GM12801 (cell line): ENCODE results near the gene MND1.

Source experiments
- TF ChIP-seq, protein P1 (sequence below): IDR thresholded peaks from one replicate; pipeline ENCODE4 v1.5.1; 2011; ENCODE audit warnings: control low read depth; ENCODE audit not compliant: insufficient read length; ENCODE audit errors: extremely low read depth

MND1 gene

DNA sequence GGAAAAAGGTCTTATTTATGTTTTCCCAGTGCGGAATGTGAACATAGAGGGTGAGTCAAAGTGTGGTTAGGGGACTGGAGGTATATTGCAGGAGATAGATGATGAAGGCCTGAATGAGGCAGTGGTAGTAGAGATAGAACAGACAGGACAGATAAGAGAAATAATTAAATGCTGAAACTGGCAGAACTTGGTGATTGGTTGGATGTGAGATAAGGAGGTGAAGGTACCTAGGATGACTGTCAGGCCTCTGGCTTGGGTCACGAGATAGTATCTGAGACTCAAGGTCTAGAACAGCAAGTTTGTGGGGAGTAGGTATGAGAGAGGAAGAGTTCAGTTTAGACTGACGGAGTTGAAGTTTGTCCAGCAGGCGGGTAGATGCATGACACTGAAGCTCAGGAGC, 3.5 kb downstream of the MND1 start:
- TF ChIP-seq, protein P1, sequence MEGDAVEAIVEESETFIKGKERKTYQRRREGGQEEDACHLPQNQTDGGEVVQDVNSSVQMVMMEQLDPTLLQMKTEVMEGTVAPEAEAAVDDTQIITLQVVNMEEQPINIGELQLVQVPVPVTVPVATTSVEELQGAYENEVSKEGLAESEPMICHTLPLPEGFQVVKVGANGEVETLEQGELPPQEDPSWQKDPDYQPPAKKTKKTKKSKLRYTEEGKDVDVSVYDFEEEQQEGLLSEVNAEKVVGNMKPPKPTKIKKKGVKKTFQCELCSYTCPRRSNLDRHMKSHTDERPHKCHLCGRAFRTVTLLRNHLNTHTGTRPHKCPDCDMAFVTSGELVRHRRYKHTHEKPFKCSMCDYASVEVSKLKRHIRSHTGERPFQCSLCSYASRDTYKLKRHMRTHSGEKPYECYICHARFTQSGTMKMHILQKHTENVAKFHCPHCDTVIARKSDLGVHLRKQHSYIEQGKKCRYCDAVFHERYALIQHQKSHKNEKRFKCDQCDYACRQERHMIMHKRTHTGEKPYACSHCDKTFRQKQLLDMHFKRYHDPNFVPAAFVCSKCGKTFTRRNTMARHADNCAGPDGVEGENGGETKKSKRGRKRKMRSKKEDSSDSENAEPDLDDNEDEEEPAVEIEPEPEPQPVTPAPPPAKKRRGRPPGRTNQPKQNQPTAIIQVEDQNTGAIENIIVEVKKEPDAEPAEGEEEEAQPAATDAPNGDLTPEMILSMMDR, result no peak

GRCh38 chr4:153349206-153349805, 4.8 kb downstream of the MND1 start:
- TF ChIP-seq, protein P1, result no peak

DNA sequence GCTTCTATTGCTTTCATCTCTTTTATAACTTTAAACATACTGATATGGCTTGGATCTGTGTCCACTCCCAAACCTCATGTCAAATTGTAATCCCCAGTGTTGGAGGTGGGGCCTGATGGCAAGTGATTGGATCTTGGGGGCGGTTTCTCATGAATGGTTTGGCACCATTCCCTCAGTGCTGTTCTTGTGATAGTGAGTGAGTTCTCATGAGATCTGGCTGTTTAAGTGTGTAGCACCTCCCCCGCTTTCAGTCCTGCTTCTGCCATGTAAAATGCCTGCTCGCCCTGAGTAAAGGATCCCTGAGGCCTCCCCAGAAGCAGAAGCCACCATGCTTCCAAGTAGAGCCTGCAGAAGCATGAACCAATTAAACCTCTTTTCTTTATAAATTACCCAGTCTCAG, 17.7 kb downstream of the MND1 start:
- TF ChIP-seq, protein P1, result no peak

DNA sequence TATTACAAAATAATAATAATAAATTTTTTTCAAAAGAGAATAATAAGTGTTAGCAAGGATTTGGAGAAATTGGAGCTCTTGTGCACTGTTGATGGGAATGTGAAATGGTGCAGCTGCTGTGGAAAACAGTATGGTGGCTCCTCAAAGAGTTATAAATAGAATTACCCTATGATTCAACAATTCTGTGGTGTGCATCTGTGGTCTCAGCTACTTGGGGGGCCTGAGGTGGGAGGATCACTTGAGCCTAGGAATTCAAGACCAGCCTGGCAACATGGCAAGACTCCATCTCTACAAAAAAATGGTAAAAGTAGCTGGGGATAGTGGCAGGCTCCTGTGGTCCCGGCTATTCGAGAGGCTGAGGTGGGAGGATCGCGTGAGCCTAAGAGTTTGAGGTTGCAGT, 19.6 kb downstream of the MND1 start:
- TF ChIP-seq, protein P1, result no peak

DNA sequence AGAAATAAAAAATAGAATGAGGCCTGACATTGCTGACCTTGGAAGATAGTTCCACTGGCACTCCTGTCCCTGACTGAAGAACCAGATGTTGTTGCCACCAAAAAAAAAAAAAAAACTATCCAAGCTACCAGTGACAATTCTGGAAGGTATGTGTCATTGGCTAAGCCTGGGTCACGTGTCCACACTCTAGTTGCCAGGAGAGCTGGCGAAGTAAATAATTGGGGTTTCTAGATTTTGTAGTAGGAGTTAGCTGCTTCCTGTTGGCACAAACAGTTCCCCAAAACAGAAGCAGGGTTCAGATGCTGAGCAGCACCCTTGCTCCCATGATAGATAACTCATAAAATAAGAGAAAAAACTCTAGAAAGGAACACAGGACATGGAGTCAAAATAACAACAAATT, 20.5 kb downstream of the MND1 start:
- TF ChIP-seq, protein P1, result no peak

GRCh38 chr4:153366486-153366885, 22.0 kb downstream of the MND1 start:
- TF ChIP-seq, protein P1, result no peak

GRCh38 chr4:153367092-153367491, 22.6 kb downstream of the MND1 start:
- TF ChIP-seq, protein P1, result no peak
